K562 (cell line): ENCODE results near the gene TJP3. TPM values are rescaled to one million over a fixed set of nuclear protein-coding genes. Genes with fewer than 3 reads are reported as not detected.

Source experiments
- CBX8 ChIP-seq: fragments of 200-600 bp; sonication (generic); IDR thresholded peaks from 2 replicates; pipeline ENCODE4 v1.6.1; 2012; ENCODE audit warnings: borderline replicate concordance, mixed run types, low read depth, mild to moderate bottlenecking, moderate library complexity, mixed read lengths, low read length, control low read depth, inconsistent platforms; ENCODE audit not compliant: poor library complexity, severe bottlenecking; ENCODE audit errors: extremely low read depth
- DLX4 ChIP-seq: fragments of 250-450 bp; sonication (Bioruptor Pico); IDR thresholded peaks from 2 replicates; pipeline ENCODE4 v1.6.1; 2021; ENCODE audit warnings: mild to moderate bottlenecking
- HDAC2 ChIP-seq: fragments of 450-650 bp; IDR thresholded peaks from 2 replicates; pipeline ENCODE4 v1.6.1; 2016; ENCODE audit warnings: mild to moderate bottlenecking
- HDAC6 ChIP-seq: IDR thresholded peaks from 2 replicates; pipeline ENCODE4 v1.6.1; 2012; ENCODE audit warnings: low read depth, mild to moderate bottlenecking, control low read depth, inconsistent platforms, low read length, moderate library complexity
- HIVEP1 ChIP-seq: fragments of 250-450 bp; sonication (Bioruptor Pico); IDR thresholded peaks from 2 replicates; pipeline ENCODE4 v1.4.0; 2020; ENCODE audit warnings: mild to moderate bottlenecking
- HOMEZ ChIP-seq: fragments of 250-450 bp; sonication (Bioruptor Pico); IDR thresholded peaks from 2 replicates; pipeline ENCODE4 v1.4.0; 2020; ENCODE audit warnings: mild to moderate bottlenecking, moderate library complexity
- MGA ChIP-seq: fragments of 450-650 bp; IDR thresholded peaks from 2 replicates; pipeline ENCODE4 v1.6.1; 2016; ENCODE audit warnings: mild to moderate bottlenecking, moderate library complexity
- NFATC3 ChIP-seq: fragments of 450-650 bp; IDR thresholded peaks from 2 replicates; pipeline ENCODE4 v1.6.1; 2017; ENCODE audit warnings: mild to moderate bottlenecking
- NFYB ChIP-seq: IDR thresholded peaks from 2 replicates; pipeline ENCODE4 v1.6.1; 2011; ENCODE audit warnings: mild to moderate bottlenecking, moderate library complexity; ENCODE audit not compliant: insufficient read length; ENCODE audit errors: extremely low read depth
- PML ChIP-seq: IDR thresholded peaks from 2 replicates; pipeline ENCODE4 v1.6.1; 2012; ENCODE audit warnings: low read length, inconsistent platforms
- ZBTB33 ChIP-seq: sonication (generic); formaldehyde crosslinking; IDR thresholded peaks from 2 replicates; pipeline ENCODE4 v1.8.1; 2023; ENCODE audit warnings: mild to moderate bottlenecking, missing genetic modification reagents
- polyA plus RNA-seq, 8 experiments: library from polyadenylated mRNA; depleted of rRNA in 4 of 8; stranded (reverse) in 5 of 8; unstranded in 3 of 8; fragments of >200 nt; fragmentation: Nextera tagmentation in 2 of 8; fragmentation: Illumina TruSeq in 1 of 8; extraction: Ambion mirVana in 2 of 8; extraction: Trizol in 1 of 8; gene quantifications; 2 replicates each; pipeline versions ENCODE4 v1.2.1 to v1.2.3, GENCODE V29; 2011 to 2014; ENCODE audit warnings: inconsistent platforms in 1 of 8, missing spikeins in 1 of 8
- total RNA-seq, 7 experiments: library from RNA; depleted of rRNA in 6 of 7; stranded (reverse); fragments of >200 nt in 6 of 7; fragmentation: Illumina TruSeq in 2 of 7; extraction: Trizol in 2 of 7; gene quantifications; 2 replicates each; pipeline versions ENCODE4 v1.2.1 to v1.2.3, GENCODE V29; 2011 to 2021; ENCODE audit warnings: low replicate concordance in 1 of 7

The TJP3 gene
- total and polyA plus RNA-seq, 9 of the 15 experiments (the other 6 are each of a cell fraction or from before 2014, with no cell fraction given) = 0.11 to 2.4 (median 0.57) TPM; not detected in 1

GRCh38 chr19:3785451-3785937 is 77.3 kb downstream of the TJP3 start (continued):
- TF ChIP-seq MGA = peak; percentile 22; the same call in 1 of the 2 replicates
- TF ChIP-seq CBX8 = no peak
- no peak for TF ChIP-seq ZBTB33 (CRISPR knock-in tag)
- no peak for TF ChIP-seq HIVEP1 (CRISPR knock-in tag)
- TF ChIP-seq PML = no peak
- no peak for TF ChIP-seq HDAC6
- TF ChIP-seq DLX4 (CRISPR knock-in tag) = no peak
- TF ChIP-seq NFYB = no peak
- no peak for TF ChIP-seq HOMEZ
- TF ChIP-seq HDAC2 = no peak
- no peak for TF ChIP-seq NFATC3
